B cell (primary cell): ENCODE measurements around the gene ABHD14A. TPM values are rescaled to one million over a fixed set of nuclear protein-coding genes. Genes with fewer than 3 reads are reported as not detected.

ENCODE experiments used
- ATAC-seq: fragments of 200-7000 bp; cut with Tn5 transposase; one replicate; pipeline ENCODE4 v1.10.0; 2021; ENCODE audit warnings: low read depth, mild to moderate bottlenecking, moderate number of reproducible peaks, moderate library complexity
- CTCF ChIA-PET: fragments of 350-600 bp; sonication (Branson Sonifier 250); formaldehyde crosslinking; loops from one replicate; lab custom pipeline; 2021; ENCODE audit warnings: antibody characterized with exemption, inconsistent platforms; lab: Charles Lee
- POLR2A ChIA-PET: fragments of 350-600 bp; sonication (Branson Sonifier 250); formaldehyde crosslinking; loops from one replicate; lab custom pipeline; 2021; ENCODE audit warnings: antibody characterized with exemption; lab: Charles Lee
- DNase-seq: peaks from one replicate; pipeline ENCODE4 v3.0.0; 2013
- H2AFZ ChIP-seq: 2 replicates; pipeline ENCODE4 v1.6.1; 2012; ENCODE audit warnings: mild to moderate bottlenecking, low read depth, low read length; ENCODE audit not compliant: insufficient read depth, poor library complexity, severe bottlenecking
- H3K27ac ChIP-seq, 2 donors: 1 replicate in 1 of 2; 2 replicates in 1 of 2; pipeline ENCODE4 v1.5.1; 2012 to 2013; ENCODE audit warnings: low read length in 2 of 2, mild to moderate bottlenecking in 2 of 2, moderate library complexity in 1 of 2
- H3K27me3 ChIP-seq, 4 experiments: fragments of 200-600 bp in 1 of 4; sonication (generic) in 1 of 4; replicated peaks in 1 of 4; 1 replicate in 2 of 4; 2 replicates in 2 of 4; pipeline versions ENCODE4 v1.6.1 to v1.7.0; 2013 to 2016; ENCODE audit warnings: low read length in 3 of 4, mild to moderate bottlenecking in 2 of 4, mixed read lengths in 1 of 4, moderate library complexity in 1 of 4; ENCODE audit not compliant: insufficient read depth in 4 of 4, control insufficient read depth in 3 of 4; ENCODE audit errors: control extremely low read depth in 1 of 4
- H3K36me3 ChIP-seq, 2 experiments: replicated peaks in 1 of 2; 1 replicate in 1 of 2; 2 replicates in 1 of 2; pipeline versions ENCODE4 v1.6.1 to v1.7.1; 2013; ENCODE audit warnings: low read length in 1 of 2; ENCODE audit not compliant: insufficient read depth in 2 of 2, control insufficient read depth in 1 of 2; ENCODE audit errors: control extremely low read depth in 1 of 2, extremely low read depth in 1 of 2
- H3K4me1 ChIP-seq, 2 donors: fragments of 200-600 bp in 1 of 2; sonication (generic) in 1 of 2; 1 replicate in 1 of 2; 2 replicates in 1 of 2; pipeline versions ENCODE4 v1.5.1 to v1.6.1; 2013 to 2017; ENCODE audit warnings: low read length in 2 of 2; ENCODE audit not compliant: control insufficient read depth in 2 of 2, insufficient read depth in 2 of 2
- H3K4me2 ChIP-seq: replicated peaks from 2 replicates; pipeline ENCODE3; 2012; ENCODE audit warnings: mild to moderate bottlenecking, low read depth, low read length; ENCODE audit not compliant: poor library complexity, severe bottlenecking
- H3K4me3 ChIP-seq, 5 experiments: fragments of 200-600 bp in 1 of 5; sonication (generic) in 1 of 5; 1 replicate in 3 of 5; 2 replicates in 2 of 5; pipeline versions ENCODE4 v1.5.1 to v1.7.0; 2011 to 2016; ENCODE audit warnings: low read length in 4 of 5, mild to moderate bottlenecking in 4 of 5, low read depth in 2 of 5, control low read depth in 1 of 5, moderate library complexity in 1 of 5; ENCODE audit not compliant: insufficient read depth in 1 of 5; ENCODE audit errors: control extremely low read depth in 1 of 5, extremely low read depth in 1 of 5
- H3K79me2 ChIP-seq: fragments of 200-600 bp; sonication (generic); one replicate; pipeline ENCODE4 v1.6.0; 2016; ENCODE audit warnings: low read length; ENCODE audit not compliant: control insufficient read depth, insufficient read depth
- H3K9ac ChIP-seq: fragments of 200-600 bp; sonication (generic); 2 replicates; pipeline ENCODE4 v1.6.1; 2017; ENCODE audit warnings: mild to moderate bottlenecking, low read length, moderate library complexity
- H3K9me3 ChIP-seq, 3 donors: one replicate each; pipeline versions ENCODE4 v1.6.1 to v1.7.1; 2013; ENCODE audit warnings: low read length in 2 of 3; ENCODE audit not compliant: control insufficient read depth in 2 of 3, insufficient read depth in 1 of 3; ENCODE audit errors: control extremely low read depth in 1 of 3
- H4K20me1 ChIP-seq: 2 replicates; pipeline ENCODE4 v1.6.0; 2012; ENCODE audit warnings: mild to moderate bottlenecking, low read length; ENCODE audit not compliant: insufficient read depth, control insufficient read depth, poor library complexity, severe bottlenecking
- H3K27ac Mint-ChIP-seq: one replicate; pipeline ENCODE4 v1.8.0; 2021; ENCODE audit warnings: mixed read lengths
- H3K27me3 Mint-ChIP-seq: one replicate; pipeline ENCODE4 v1.8.0; 2021; ENCODE audit warnings: mixed read lengths
- H3K4me1 Mint-ChIP-seq: one replicate; pipeline ENCODE4 v1.8.0; 2021; ENCODE audit warnings: mixed read lengths
- H3K4me3 Mint-ChIP-seq: one replicate; pipeline ENCODE4 v1.8.0; 2021; ENCODE audit warnings: mixed read lengths
- H3K9me3 Mint-ChIP-seq: one replicate; pipeline ENCODE4 v1.8.0; 2022; ENCODE audit warnings: mixed read lengths; ENCODE audit not compliant: insufficient read depth
- EZH2 ChIP-seq: IDR thresholded peaks from 2 replicates; pipeline ENCODE4 v1.6.1; 2012; ENCODE audit warnings: borderline replicate concordance, low read depth, mild to moderate bottlenecking, moderate library complexity, low read length; ENCODE audit not compliant: insufficient read depth, poor library complexity, severe bottlenecking
- WGBS: methylation state at CpG from one replicate; pipeline ENCODE4 v1.1.5; 2013; ENCODE audit warnings: missing lambda C conversion rate; ENCODE audit not compliant: insufficient coverage; 5-methylcytosine and 5-hydroxymethylcytosine counted together
- intact Hi-C: fragments of 100-400 bp; cut with micrococcal nuclease; formaldehyde crosslinking; loops from one replicate; pipeline ENCODE4 v1.10.0; 2022
- polyA plus RNA-seq: library from polyadenylated mRNA; depleted of rRNA; stranded (reverse); fragments of >200 nt; gene quantifications from 2 replicates; pipeline ENCODE4 v1.2.3, GENCODE V29; 2012
- total RNA-seq, 2 donors: library from RNA; stranded (reverse); fragments of 120-200 nt in 1 of 2; gene quantifications; 1 replicate in 1 of 2; 2 replicates in 1 of 2; pipeline versions ENCODE4 v1.2.3 to v1.2.4, GENCODE V29; 2013 to 2022
- TF ChIP-seq, protein P1 (sequence below): fragments of 200-600 bp; IDR thresholded peaks from one replicate; pipeline ENCODE4 v1.8.0; 2022; ENCODE audit warnings: antibody characterized with exemption, mild to moderate bottlenecking

Gene ABHD14A
- total and polyA plus RNA-seq, 2 donors (not counting 1 experiment from before 2014, with no cell fraction given) = 11.9 to 28.8 TPM

DNA sequence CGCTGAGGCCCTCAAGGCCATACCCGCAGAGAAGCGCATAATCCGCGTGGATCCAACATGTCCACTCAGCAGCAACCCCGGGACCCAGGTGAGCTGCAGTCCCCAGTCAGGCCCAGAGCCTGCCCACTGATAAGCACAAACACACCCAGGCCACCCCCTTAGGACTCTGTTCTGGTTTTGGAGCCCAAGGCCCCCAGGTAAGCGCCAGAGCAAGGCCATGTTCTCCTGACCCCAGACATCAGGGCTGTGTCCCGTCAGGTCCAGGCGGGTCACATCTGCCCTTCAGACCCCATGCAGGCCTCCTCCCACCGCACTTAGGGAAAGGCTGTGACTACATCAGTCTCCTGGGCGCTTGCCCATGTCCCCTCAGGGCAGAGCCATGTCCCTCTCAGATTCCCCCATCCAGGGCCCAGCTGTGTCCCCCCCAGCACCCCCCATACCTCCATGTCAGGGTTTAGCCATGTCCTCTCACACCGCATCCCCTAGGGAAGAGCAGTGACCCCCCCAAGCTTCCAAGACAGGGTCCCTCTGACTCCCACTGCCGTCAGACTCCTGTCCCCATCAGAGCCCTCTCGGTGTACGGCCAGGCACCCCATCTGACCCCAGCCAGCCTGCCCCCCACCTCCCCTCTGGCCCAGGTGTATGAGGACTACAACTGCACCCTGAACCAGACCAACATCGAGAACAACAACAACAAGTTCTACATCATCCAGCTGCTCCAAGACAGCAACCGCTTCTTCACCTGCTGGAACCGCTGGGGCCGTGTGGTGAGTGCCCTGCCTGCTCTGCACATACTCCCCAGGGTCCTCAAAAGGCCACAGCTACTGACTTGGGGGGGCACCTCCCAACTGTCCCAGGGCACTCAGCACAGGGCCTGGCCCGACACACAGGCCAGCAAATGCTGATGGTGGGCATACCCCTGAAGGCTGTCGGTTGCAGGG is 31.1 kb upstream of the ABHD14A start:
- no peak overlapping the region for H3K9ac ChIP-seq
- H3K4me1 Mint-ChIP-seq = peaks cover 36% of the 10 kb centered on the region
- H3K27ac Mint-ChIP-seq = peak overlapping the region; percentile 59
- H3K9me3 Mint-ChIP-seq = no peaks in the 10 kb centered on the region
- no peaks in the 10 kb centered on the region for H3K9me3 ChIP-seq
- peaks cover 0 to 10% of the 10 kb centered on the region in 2 experiments for H3K36me3 ChIP-seq
- peak overlapping the region; percentile 92 for H2AFZ ChIP-seq
- no peaks in the 10 kb centered on the region for H3K27me3 Mint-ChIP-seq
- ChIA-PET CTCF (interaction anchor here (0.8 to 3.4 kb wide), 7 partner anchors 19 to 217 kb away, joined by 3 to 45 read pairs (median 6); partner anchors contain the start of genes ABHD14A, ABHD14B and PCBP4), POLR2A (interaction anchor here (0.6 to 2.5 kb wide), 2 partner anchors 30 to 512 kb away, joined by 3 to 13 read pairs; partner anchors contain the start of genes ABHD14A, ABHD14B and NISCH)
- ATAC-seq = no peak
- no peak overlapping the region for H3K27ac ChIP-seq
- peaks cover 22 to 26% of the 10 kb centered on the region in 2 donors for H3K4me1 ChIP-seq
- H3K27me3 ChIP-seq = no peaks in the 10 kb centered on the region
- peaks cover 21% of the 10 kb centered on the region for H3K79me2 ChIP-seq
- H4K20me1 ChIP-seq = no peaks in the 10 kb centered on the region
- intact Hi-C loops = loop anchor here (5.0 kb wide), 2 partner anchors 261 to 556 kb away; partner anchors contain the start of gene MANF
- H3K4me2 ChIP-seq = peak overlapping the region; percentile 96
- TF ChIP-seq, protein P1, sequence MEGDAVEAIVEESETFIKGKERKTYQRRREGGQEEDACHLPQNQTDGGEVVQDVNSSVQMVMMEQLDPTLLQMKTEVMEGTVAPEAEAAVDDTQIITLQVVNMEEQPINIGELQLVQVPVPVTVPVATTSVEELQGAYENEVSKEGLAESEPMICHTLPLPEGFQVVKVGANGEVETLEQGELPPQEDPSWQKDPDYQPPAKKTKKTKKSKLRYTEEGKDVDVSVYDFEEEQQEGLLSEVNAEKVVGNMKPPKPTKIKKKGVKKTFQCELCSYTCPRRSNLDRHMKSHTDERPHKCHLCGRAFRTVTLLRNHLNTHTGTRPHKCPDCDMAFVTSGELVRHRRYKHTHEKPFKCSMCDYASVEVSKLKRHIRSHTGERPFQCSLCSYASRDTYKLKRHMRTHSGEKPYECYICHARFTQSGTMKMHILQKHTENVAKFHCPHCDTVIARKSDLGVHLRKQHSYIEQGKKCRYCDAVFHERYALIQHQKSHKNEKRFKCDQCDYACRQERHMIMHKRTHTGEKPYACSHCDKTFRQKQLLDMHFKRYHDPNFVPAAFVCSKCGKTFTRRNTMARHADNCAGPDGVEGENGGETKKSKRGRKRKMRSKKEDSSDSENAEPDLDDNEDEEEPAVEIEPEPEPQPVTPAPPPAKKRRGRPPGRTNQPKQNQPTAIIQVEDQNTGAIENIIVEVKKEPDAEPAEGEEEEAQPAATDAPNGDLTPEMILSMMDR = no peak
- no peak for TF ChIP-seq EZH2
- peak overlapping the region; percentile 95 for H3K4me3 Mint-ChIP-seq
- 96% methylated on average over 21 of the region's 21 CpGs for WGBS
- no peak overlapping the region for H3K4me3 ChIP-seq
- peak; percentile 30 for DNase-seq
